Ovary (tissue), 3 donors: Measurements from ENCODE around the gene LMF1.

ENCODE experiments used
- EP300 ChIP-seq: sonication (generic); formaldehyde crosslinking; IDR thresholded peaks from one replicate; pipeline ENCODE4 v1.6.1; 2017; ENCODE audit warnings: antibody characterized with exemption
- POLR2A ChIP-seq: fragments of 450-650 bp; IDR thresholded peaks from one replicate; pipeline ENCODE4 v1.6.1; 2017; ENCODE audit warnings: antibody characterized with exemption, mild to moderate bottlenecking, moderate library complexity
- TF ChIP-seq, protein P1 (sequence below), 3 donors: fragments of 450-650 bp in 2 of 3; fragments of 200-600 bp in 1 of 3; IDR thresholded peaks; one replicate each; pipeline versions ENCODE4 v1.5.1 to v1.8.0; 2016 to 2022; ENCODE audit warnings: antibody characterized with exemption in 3 of 3, mild to moderate bottlenecking in 1 of 3
- donor health status: DM: no; HTN: no; CAD: no.

DNA sequence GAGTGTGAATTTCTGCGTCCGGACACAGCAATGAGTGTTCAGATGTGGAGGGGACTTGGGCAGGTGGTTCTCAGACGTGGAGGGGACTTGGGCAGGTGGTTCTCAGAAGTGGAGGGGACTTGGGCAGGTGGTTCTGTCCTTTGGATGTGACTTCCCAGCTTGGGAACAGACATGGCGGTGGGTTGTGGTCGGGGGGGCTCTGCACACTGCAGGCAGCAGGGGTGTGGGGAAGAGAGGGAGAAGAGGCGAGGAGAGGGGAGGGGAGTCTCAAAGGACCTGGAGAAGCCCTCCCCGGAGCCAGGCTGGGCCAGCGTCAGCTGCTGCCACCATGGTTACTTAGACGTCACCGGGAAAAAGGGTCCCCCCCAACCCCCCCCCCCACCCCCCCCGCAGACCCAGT is 20.6 kb upstream of the LMF1 start:
- TF ChIP-seq, protein P1, sequence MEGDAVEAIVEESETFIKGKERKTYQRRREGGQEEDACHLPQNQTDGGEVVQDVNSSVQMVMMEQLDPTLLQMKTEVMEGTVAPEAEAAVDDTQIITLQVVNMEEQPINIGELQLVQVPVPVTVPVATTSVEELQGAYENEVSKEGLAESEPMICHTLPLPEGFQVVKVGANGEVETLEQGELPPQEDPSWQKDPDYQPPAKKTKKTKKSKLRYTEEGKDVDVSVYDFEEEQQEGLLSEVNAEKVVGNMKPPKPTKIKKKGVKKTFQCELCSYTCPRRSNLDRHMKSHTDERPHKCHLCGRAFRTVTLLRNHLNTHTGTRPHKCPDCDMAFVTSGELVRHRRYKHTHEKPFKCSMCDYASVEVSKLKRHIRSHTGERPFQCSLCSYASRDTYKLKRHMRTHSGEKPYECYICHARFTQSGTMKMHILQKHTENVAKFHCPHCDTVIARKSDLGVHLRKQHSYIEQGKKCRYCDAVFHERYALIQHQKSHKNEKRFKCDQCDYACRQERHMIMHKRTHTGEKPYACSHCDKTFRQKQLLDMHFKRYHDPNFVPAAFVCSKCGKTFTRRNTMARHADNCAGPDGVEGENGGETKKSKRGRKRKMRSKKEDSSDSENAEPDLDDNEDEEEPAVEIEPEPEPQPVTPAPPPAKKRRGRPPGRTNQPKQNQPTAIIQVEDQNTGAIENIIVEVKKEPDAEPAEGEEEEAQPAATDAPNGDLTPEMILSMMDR (IDR thresholded peaks at IDR 0.05) = no peak
- TF ChIP-seq EP300 = no peak
- TF ChIP-seq POLR2A = no peak
